Stomach (tissue), 4 donors: ENCODE measurements around the gene KLHDC10.

ENCODE experiments used
- EP300 ChIP-seq: sonication (generic); formaldehyde crosslinking; IDR thresholded peaks from one replicate; pipeline ENCODE4 v1.6.1; 2017; ENCODE audit warnings: antibody characterized with exemption
- POLR2AphosphoS5 ChIP-seq, 3 donors: sonication (generic); formaldehyde crosslinking; IDR thresholded peaks; one replicate each; pipeline ENCODE4 v1.6.1; 2016; ENCODE audit warnings: antibody characterized with exemption in 3 of 3
- TF ChIP-seq, protein P1 (sequence below), 7 experiments: fragments of 450-650 bp in 4 of 7; fragments of 200-600 bp in 3 of 7; sonication (generic) in 3 of 7; IDR thresholded peaks; one replicate each; pipeline ENCODE4 v1.5.1; 2016 to 2019; ENCODE audit warnings: antibody characterized with exemption in 7 of 7, control low read depth in 2 of 7, mild to moderate bottlenecking in 1 of 7

DNA sequence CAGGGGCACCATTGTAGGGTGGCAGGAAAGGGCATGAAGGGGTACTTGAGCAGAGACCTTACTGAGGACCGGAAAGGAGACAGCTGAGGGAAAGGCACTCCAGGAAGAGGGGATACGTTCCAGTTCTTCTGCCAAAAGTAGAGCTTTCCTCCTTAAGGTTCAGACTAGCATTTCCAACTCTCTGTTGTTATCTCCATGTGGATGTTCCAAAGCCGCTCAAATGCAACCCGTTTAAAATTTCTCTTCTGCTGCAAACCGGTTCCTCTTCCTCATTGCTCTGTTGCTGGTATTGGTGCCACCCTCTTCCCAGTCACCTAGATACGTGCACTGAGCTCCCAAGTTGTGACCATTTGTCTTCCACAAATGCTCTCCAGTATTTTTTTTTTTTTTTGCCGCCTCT, 87.4 kb downstream of the KLHDC10 start:
- TF ChIP-seq EP300, result no peak
- TF ChIP-seq, protein P1, sequence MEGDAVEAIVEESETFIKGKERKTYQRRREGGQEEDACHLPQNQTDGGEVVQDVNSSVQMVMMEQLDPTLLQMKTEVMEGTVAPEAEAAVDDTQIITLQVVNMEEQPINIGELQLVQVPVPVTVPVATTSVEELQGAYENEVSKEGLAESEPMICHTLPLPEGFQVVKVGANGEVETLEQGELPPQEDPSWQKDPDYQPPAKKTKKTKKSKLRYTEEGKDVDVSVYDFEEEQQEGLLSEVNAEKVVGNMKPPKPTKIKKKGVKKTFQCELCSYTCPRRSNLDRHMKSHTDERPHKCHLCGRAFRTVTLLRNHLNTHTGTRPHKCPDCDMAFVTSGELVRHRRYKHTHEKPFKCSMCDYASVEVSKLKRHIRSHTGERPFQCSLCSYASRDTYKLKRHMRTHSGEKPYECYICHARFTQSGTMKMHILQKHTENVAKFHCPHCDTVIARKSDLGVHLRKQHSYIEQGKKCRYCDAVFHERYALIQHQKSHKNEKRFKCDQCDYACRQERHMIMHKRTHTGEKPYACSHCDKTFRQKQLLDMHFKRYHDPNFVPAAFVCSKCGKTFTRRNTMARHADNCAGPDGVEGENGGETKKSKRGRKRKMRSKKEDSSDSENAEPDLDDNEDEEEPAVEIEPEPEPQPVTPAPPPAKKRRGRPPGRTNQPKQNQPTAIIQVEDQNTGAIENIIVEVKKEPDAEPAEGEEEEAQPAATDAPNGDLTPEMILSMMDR (IDR thresholded peaks at IDR 0.05), result no peak
- no peak for TF ChIP-seq POLR2AphosphoS5 (IDR thresholded peaks at IDR 0.05)
